Chondrocyte (in vitro differentiated cells): ENCODE measurements around the gene PLEKHA4. TPM values are rescaled to one million over a fixed set of nuclear protein-coding genes. Genes with fewer than 3 reads are reported as not detected.

ENCODE experiments used
- DNase-seq: peaks from one replicate; pipeline ENCODE4 v3.0.0; 2021; ENCODE audit warnings: mixed read lengths, low spot score
- H3K27ac Mint-ChIP-seq: one replicate; pipeline ENCODE4 v1.8.0; 2021; ENCODE audit warnings: mild to moderate bottlenecking, moderate library complexity, mixed read lengths; ENCODE audit not compliant: unreplicated experiment
- H3K27me3 Mint-ChIP-seq: 2 replicates; pipeline ENCODE4 v1.8.0; 2021; ENCODE audit warnings: low read depth, mixed read lengths
- H3K36me3 Mint-ChIP-seq: 2 replicates; pipeline ENCODE4 v1.8.0; 2021; ENCODE audit warnings: low read depth, mixed read lengths
- H3K4me1 Mint-ChIP-seq: 2 replicates; pipeline ENCODE4 v1.8.0; 2021; ENCODE audit warnings: low read depth, mild to moderate bottlenecking, mixed read lengths
- H3K4me3 Mint-ChIP-seq: one replicate; pipeline ENCODE4 v1.8.0; 2021; ENCODE audit warnings: mild to moderate bottlenecking, moderate library complexity, mixed read lengths; ENCODE audit not compliant: unreplicated experiment
- H3K9me3 Mint-ChIP-seq: 2 replicates; pipeline ENCODE4 v1.8.0; 2021; ENCODE audit warnings: low read depth, mixed read lengths
- total RNA-seq: library from RNA; stranded (reverse); gene quantifications from 3 replicates; pipeline ENCODE4 v1.2.1, GENCODE V29; 2021
- TF ChIP-seq, protein P1 (sequence below): fragments of 200-600 bp; sonication (generic); IDR thresholded peaks from 2 replicates; pipeline ENCODE4 v1.5.0; 2021; ENCODE audit warnings: antibody characterized with exemption, mild to moderate bottlenecking, moderate library complexity

Gene PLEKHA4
- total RNA-seq, 1 donor from 2014 or later, result 16.8 TPM

DNA sequence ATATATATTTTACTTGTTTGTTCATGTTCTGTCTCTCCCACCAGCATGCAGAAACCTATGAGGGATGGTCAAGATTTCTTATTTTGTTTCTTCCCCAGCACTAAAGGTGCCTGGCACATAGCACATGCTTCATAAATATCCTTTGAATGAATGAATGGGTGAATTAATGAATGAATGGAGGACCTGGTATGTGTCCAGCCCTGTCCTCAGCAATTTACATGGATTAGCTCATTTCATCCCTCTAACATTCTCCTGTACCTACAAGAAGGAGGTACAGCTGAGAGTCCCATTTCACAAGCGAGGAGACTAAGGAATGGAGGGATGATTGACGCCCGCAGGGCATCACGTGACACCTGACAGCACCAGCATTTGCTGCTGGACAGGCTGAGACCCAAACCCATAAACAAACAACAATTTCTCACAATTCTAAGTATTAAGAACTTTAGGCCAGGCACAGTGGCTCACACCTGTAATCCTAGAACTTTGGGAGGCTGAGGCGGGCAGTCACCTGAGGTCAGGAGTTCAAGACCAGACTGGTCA lies 50.8 kb downstream of the PLEKHA4 start:
- Mint-ChIP-seq H3K4me1 (peaks cover 14% of the 10 kb centered on the region), H3K36me3 (no peaks in the 10 kb centered on the region), H3K27me3 (no peaks in the 10 kb centered on the region), H3K27ac (no peak overlapping the region), H3K9me3 (no peaks in the 10 kb centered on the region), H3K4me3 (no peak overlapping the region)
- TF ChIP-seq, protein P1, sequence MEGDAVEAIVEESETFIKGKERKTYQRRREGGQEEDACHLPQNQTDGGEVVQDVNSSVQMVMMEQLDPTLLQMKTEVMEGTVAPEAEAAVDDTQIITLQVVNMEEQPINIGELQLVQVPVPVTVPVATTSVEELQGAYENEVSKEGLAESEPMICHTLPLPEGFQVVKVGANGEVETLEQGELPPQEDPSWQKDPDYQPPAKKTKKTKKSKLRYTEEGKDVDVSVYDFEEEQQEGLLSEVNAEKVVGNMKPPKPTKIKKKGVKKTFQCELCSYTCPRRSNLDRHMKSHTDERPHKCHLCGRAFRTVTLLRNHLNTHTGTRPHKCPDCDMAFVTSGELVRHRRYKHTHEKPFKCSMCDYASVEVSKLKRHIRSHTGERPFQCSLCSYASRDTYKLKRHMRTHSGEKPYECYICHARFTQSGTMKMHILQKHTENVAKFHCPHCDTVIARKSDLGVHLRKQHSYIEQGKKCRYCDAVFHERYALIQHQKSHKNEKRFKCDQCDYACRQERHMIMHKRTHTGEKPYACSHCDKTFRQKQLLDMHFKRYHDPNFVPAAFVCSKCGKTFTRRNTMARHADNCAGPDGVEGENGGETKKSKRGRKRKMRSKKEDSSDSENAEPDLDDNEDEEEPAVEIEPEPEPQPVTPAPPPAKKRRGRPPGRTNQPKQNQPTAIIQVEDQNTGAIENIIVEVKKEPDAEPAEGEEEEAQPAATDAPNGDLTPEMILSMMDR, result no peak
- no peak for DNase-seq

DNA sequence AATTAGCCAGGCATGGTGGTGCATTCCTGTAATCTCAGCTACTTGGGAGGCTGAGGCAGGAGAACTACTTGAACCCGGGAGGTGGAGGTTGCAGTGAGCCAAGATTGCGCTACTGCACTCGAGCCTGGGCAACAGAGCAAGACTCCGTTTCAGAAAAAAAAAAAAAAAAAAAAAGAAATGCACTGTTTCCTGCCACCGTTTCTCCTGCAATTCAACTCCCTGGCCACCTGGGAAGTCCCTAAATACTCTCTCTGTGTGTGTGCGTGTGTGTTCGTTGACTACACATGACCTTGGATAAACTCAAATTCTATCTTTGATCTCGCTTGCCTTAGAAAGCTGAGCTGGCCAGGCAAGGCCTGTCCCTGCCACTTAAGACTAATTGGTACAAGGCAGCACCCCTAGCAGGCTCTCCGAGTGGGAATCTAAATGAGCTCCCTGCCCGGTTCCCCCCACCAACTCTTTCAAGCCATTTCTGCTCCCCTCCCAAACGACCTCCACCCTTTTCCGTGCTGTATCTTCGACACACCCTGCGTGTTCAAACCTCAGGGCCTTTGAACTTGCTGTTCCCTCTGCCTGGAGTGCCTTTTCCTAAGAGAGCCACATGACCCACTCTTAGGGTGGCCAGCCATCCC lies 52.4 kb downstream of the PLEKHA4 start:
- no peak overlapping the region for H3K4me3 Mint-ChIP-seq
- H3K27ac Mint-ChIP-seq, result peak overlapping the region; percentile 25
- H3K9me3 Mint-ChIP-seq, result no peaks in the 10 kb centered on the region
- DNase-seq, result no peak
- peaks cover 20% of the 10 kb centered on the region for H3K4me1 Mint-ChIP-seq
- TF ChIP-seq, protein P1, result peak; percentile 16
- no peaks in the 10 kb centered on the region for H3K27me3 Mint-ChIP-seq
- no peaks in the 10 kb centered on the region for H3K36me3 Mint-ChIP-seq

DNA sequence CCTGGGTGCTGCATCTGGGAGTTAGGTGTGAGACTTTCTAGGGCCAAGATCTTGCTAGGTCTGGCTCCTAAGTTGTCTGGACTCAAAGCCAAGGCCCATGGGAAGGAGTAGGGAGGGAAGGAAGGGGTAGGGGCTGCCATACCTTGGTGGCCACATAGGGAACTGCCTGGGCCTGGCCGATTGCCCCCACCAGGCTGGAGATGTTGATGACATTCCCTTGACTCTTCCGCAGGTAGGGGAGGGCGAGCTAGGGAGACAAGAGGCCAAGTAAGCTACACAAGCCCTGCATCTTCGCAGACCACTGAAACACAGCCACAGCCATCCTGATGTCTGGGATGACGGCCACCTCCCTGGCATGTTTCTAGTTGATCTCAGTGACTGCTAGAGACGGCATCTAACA lies 53.5 kb downstream of the PLEKHA4 start:
- Mint-ChIP-seq H3K4me3 (no peak overlapping the region), H3K27ac (no peak overlapping the region)

DNA sequence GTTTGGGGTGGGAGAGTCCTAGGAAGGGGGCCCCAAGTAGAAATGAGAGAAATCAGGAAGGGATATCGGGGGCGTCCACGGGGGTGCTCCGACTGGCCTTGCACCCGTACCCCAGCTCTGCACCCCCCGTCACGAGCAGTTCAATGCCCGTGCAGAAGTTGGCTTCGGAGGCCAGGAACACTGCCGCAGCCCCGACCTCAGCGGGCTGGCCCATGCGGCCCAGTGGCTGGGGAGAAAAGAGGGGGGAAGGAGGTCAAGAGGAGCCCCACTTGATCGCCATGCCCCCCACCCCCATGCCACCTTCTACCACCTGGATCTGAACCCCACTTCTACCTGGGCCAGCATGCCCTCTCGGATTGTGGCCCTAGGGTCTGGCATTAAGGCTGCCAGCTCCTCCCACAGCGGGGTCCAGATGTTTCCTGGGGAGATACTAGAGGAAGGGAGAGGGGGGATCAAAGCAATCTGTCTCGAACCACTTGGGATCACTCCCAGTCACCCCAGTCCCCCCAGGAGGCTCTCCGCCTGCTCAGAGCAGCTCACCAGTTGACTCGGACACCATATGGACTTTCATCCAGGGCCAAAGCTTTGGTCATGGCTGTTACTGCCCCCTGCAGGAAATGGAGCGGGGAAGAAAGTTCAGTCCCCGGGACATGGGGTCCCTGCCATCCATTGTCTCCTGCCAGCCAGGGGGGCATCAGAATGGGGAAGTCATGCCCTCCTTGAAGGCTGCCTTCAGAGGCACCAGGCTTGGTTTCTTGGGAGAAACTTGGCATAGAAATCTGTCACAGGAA lies 55.1 kb downstream of the PLEKHA4 start:
- Mint-ChIP-seq H3K36me3 (no peaks in the 10 kb centered on the region), H3K4me1 (peaks cover 22% of the 10 kb centered on the region), H3K27ac (no peak overlapping the region), H3K9me3 (no peaks in the 10 kb centered on the region), H3K27me3 (no peaks in the 10 kb centered on the region), H3K4me3 (no peak overlapping the region)
- no peak for DNase-seq
- TF ChIP-seq, protein P1, result peak; percentile 49

More for the DNA sequence above, 53.5 kb downstream of the PLEKHA4 start:
- TF ChIP-seq, protein P1, result no peak
- Mint-ChIP-seq H3K27me3 (no peaks in the 10 kb centered on the region), H3K9me3 (no peaks in the 10 kb centered on the region), H3K36me3 (no peaks in the 10 kb centered on the region), H3K4me1 (peaks cover 28% of the 10 kb centered on the region)
- no peak for DNase-seq

DNA sequence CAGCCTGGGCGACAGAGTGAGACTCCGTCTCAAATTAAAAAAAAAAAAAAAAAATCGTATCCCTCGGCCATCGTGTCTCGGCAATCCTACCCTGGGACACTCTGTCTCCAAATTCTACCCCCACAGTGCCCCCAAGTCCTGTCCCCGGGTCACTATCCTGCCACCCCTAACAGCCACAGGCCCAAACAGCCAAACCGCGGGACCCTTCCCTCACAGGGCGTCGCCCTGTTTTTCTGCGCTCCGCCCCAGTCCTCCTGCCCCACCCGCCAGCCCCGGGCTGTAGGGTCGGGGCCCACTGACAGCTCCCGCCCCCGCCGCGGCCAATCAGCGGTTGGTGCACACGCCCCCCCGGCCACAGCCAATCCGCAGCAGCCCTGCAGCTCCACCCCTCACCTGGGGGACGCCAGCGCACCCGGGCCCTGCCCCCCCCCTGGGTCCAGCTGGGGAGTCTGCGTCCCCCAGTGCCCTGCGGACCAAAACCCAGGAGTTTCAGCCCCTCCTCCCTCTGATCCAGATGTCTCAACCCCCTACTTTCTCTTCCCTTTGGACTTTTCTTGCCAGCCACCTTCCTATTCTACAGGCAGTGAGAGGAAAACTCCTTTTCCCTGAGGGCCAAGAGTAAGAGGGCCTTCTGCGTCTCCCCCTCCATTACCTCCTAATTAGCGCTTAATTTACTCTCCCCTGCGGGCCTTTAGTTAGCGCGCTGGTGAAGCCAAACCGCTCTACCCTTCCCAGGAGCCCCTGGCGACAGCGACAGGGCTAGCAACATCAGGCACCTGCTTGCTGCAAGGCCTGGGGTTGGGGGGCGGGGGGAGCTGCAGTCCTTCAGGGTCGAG lies 56.1 kb downstream of the PLEKHA4 start:
- no peaks in the 10 kb centered on the region for H3K9me3 Mint-ChIP-seq
- H3K4me1 Mint-ChIP-seq, result peaks cover 22% of the 10 kb centered on the region
- H3K27me3 Mint-ChIP-seq, result no peaks in the 10 kb centered on the region
- no peak for DNase-seq
- peak overlapping the region; percentile 84 for H3K4me3 Mint-ChIP-seq
- TF ChIP-seq, protein P1, result no peak
- H3K27ac Mint-ChIP-seq, result peak overlapping the region; percentile 79
- H3K36me3 Mint-ChIP-seq, result no peaks in the 10 kb centered on the region
